22Rv1 (cell line): ENCODE results near the gene SLC35E1.

Source experiments
- H3K27ac ChIP-seq: fragments of 450-650 bp; 2 replicates; pipeline ENCODE4 v1.5.1; 2017
- ZFX ChIP-seq: fragments of 450-650 bp; IDR thresholded peaks from 2 replicates; pipeline ENCODE4 v1.6.1; 2017; ENCODE audit warnings: antibody characterized with exemption, borderline replicate concordance
- TF ChIP-seq, protein P1 (sequence below): fragments of 450-650 bp; IDR thresholded peaks from 2 replicates; pipeline ENCODE4 v1.5.1; 2017; ENCODE audit warnings: mild to moderate bottlenecking

The SLC35E1 gene

DNA sequence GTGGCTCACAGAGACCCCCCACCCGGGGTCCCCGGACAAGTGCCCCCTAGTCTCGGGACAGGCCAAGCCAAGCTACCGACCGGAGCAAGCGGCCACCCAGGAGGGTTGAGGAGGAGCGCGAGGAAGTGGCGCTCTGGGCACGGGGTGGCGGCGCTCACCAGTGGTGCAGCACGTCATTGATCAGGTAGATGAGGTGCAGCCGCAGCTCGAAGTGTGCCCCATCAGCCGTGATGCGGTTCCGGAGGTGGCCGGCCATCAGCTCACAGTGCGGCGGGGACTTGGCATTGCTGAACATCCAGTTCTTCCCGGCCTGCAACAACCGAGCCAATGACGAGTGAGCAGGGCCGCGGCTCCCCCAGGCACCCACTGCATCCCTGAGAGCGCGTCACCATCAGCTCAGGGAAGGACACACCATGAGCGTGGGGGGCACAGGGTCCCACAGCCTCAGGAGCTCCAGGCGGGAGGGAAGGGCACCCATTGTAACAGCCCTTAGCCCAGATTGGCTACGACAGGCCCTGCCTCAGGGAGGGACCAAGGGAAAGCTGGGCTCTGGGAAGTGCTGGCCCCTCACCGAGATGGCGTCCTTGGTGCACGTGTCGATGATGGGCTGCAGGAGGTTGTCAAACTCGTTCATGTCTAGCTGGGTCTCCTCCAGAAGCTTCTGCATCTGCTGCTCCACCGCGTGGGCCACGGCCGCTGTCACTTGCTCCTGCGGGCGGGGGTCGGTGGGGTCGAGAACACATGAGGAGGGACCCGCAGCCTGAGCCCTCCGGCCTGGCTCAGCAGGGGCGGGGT is 39.6 kb downstream of the SLC35E1 start:
- no peak overlapping the region for H3K27ac ChIP-seq
- TF ChIP-seq, protein P1, sequence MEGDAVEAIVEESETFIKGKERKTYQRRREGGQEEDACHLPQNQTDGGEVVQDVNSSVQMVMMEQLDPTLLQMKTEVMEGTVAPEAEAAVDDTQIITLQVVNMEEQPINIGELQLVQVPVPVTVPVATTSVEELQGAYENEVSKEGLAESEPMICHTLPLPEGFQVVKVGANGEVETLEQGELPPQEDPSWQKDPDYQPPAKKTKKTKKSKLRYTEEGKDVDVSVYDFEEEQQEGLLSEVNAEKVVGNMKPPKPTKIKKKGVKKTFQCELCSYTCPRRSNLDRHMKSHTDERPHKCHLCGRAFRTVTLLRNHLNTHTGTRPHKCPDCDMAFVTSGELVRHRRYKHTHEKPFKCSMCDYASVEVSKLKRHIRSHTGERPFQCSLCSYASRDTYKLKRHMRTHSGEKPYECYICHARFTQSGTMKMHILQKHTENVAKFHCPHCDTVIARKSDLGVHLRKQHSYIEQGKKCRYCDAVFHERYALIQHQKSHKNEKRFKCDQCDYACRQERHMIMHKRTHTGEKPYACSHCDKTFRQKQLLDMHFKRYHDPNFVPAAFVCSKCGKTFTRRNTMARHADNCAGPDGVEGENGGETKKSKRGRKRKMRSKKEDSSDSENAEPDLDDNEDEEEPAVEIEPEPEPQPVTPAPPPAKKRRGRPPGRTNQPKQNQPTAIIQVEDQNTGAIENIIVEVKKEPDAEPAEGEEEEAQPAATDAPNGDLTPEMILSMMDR: no peak
- TF ChIP-seq ZFX: no peak

DNA sequence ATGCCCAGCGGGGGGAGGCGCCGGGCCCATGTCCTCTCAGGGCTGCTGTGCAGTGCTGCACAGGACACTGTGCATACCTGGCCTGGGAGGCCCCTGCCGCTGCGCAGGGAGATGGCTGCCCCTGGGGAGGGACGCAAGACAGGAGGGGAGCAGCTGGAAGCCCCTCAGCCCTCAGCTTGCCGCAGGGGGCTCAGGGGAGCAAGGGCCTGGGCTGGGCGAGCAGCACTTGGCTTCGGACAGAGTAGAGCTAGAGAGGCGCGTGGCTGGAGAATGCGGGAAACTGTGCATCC is 40.9 kb downstream of the SLC35E1 start:
- H3K27ac ChIP-seq: no peak overlapping the region

DNA sequence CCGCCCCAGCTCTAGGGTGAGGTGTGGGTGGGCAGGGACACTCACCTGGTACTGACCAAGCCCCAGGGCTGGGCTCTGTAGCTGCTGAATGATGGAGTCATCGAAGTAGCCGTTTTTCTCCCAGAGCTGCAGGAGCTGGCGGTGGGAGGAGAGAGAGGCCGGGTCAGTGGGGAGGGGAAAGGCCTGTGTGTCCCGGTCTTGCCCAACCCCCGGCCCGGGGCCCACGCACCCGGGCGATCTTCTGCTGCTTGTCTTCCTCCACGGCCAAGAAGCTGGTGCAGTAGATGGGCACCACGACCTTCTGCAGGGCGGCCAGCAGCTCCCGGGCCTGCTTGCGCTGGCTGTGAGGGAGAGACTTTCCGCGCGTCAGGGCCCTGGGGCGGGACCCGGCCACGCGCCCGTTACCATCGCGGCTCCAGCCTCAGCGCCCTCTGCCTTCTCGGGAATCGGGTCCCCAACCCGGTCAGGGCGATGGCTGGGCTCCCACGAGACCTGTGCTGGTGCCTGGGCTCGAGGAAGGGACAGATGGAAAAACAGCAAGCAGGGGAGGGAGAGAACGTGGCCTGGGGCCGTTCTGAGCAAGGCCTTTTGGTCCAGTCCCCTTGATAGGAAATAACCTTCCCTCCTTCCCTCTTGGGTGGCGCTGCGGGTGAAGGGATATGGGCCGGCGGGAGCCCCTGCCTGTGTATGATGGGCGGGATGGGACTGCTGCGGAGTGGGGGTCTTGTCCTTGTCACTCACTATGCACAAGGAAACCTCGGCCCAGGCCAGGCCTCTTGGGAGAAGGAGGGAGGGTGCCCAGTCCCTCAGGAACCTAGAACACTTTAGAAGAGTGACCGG is 41.5 kb downstream of the SLC35E1 start:
- no peak for TF ChIP-seq ZFX
- TF ChIP-seq, protein P1: no peak
- no peak overlapping the region for H3K27ac ChIP-seq

More for the DNA sequence above, 40.9 kb downstream of the SLC35E1 start:
- TF ChIP-seq, protein P1: no peak
- TF ChIP-seq ZFX: no peak

DNA sequence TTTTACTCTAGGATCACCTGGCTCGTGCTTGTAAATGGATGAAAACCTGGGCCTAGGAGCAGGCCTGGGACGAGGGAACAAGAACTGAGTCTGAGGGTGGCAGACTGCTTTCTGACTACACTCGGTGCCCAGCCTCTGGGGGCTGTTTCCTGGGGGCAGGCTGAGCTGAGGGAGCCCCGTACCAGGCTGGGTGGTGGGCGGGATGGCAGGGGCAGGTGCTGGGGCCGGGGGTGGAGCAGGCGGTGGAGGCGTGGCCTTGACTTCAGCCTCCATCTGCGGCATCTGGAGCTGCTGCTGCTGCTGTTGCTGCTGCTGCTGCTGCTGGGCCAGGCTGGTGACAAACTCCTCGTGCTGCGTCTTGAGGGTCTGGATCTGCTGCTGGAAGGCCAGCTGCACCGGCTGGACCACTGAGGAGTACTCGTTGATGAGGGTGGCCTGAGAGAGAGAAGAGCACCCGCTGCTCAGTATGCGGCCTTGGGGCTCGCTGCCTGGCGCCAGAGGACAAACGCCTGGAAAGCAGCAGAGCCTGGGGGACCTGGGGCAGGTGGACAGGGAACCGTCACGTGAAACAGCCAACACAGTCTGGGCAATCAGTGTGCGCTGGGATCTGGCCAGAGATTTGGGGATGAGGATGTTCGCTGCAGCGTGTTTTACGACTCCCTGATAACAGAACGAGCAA is 42.6 kb downstream of the SLC35E1 start:
- TF ChIP-seq, protein P1: no peak
- TF ChIP-seq ZFX: no peak

DNA sequence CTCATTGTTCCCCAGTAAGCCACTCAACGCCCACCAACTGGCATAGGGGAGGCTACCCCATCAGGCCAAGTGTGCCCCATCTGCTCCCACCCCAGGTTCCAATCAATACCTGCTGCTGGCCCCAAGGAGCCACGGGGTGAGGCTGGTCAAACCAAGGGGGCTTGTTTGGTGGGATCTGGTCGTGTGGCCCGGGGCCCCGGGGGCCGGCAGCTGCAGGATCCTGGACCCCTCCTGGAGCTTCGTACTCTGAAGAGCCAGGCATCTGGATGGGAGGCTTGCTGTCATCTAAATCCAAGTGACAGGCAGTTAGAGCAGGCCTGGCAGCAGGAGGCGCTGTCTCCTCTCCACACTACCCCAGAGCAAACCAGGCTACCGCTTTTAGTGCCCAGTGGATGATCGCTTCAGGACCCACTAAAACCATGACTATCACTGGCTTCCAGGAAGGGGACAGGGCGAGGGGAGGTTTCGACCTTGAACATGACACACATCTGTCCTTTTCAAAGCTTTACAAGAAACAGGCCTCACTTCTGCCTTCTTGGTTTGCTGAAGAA is 44.2 kb downstream of the SLC35E1 start:
- TF ChIP-seq, protein P1: peak; percentile 69
- TF ChIP-seq ZFX: no peak
- no peak overlapping the region for H3K27ac ChIP-seq

More for the DNA sequence above, 42.6 kb downstream of the SLC35E1 start:
- no peak overlapping the region for H3K27ac ChIP-seq

DNA sequence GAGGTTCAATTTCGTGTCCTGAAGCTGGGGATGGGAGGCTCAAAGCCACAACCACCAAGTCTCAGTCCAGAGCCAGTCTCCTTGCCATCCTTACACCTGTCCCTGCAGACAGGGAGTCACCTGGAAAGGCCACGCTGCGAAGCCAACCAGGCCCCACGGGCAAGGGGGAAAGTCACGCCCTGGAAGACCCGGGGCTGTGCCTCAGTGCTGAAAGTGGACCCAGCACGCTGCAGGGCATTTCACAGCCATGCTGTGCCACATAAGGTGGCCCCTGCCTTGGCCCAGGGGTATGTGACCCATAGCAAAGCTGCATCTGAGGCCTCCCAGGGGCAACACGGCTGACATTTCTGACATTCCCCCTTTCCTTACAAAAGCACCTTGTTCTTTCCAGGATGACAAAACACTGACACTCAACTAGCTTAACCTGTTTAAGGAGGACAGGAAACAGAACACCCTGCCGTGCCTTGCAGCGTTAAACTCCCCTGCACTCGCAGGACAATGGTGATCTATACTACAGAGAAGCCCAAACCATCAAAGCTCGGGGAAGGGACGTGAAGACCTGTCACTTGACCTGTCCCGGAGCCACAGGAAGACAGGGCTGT is 44.8 kb downstream of the SLC35E1 start:
- H3K27ac ChIP-seq: no peak overlapping the region
- TF ChIP-seq ZFX: no peak
- TF ChIP-seq, protein P1: no peak
